ENCODE results near the gene ZBTB48. TPM values are rescaled to one million over a fixed set of nuclear protein-coding genes. Genes with fewer than 3 reads are reported as not detected.

Gene ZBTB48
- total RNA-seq, 2 donors from 2014 or later = 41.3 to 51.0 TPM

DNA sequence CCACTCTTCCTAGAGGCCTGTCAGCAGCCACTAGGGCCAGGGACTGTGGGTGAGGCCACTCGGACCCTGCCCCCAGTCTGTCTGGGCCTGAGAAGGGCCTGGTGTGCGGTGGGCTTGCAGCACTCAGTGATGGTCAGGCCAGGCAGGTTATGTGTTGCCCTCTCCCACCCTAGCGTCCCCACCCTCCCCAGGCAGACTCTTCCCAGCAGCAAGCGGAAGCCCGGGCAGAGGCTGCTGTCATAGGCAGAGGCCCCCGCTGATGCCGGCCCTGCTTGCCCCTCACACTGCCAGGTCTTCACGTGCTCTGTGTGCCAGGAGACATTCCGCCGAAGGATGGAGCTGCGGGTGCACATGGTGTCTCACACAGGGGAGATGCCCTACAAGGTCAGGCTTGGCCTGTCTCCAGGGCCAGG, 6.6 kb downstream of the ZBTB48 start:
- TF ChIP-seq, protein P1, sequence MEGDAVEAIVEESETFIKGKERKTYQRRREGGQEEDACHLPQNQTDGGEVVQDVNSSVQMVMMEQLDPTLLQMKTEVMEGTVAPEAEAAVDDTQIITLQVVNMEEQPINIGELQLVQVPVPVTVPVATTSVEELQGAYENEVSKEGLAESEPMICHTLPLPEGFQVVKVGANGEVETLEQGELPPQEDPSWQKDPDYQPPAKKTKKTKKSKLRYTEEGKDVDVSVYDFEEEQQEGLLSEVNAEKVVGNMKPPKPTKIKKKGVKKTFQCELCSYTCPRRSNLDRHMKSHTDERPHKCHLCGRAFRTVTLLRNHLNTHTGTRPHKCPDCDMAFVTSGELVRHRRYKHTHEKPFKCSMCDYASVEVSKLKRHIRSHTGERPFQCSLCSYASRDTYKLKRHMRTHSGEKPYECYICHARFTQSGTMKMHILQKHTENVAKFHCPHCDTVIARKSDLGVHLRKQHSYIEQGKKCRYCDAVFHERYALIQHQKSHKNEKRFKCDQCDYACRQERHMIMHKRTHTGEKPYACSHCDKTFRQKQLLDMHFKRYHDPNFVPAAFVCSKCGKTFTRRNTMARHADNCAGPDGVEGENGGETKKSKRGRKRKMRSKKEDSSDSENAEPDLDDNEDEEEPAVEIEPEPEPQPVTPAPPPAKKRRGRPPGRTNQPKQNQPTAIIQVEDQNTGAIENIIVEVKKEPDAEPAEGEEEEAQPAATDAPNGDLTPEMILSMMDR (IDR thresholded peaks at IDR 0.05) = no peak
- no peak for TF ChIP-seq POLR2AphosphoS5 (IDR thresholded peaks at IDR 0.05)
- TF ChIP-seq POLR2A (IDR thresholded peaks at IDR 0.05) = no peak
- intact Hi-C loops (cut with DNase I) = loop anchor here (5.0 kb wide), 1 partner anchor 41 kb away; no protein-coding TSS in a partner anchor

DNA sequence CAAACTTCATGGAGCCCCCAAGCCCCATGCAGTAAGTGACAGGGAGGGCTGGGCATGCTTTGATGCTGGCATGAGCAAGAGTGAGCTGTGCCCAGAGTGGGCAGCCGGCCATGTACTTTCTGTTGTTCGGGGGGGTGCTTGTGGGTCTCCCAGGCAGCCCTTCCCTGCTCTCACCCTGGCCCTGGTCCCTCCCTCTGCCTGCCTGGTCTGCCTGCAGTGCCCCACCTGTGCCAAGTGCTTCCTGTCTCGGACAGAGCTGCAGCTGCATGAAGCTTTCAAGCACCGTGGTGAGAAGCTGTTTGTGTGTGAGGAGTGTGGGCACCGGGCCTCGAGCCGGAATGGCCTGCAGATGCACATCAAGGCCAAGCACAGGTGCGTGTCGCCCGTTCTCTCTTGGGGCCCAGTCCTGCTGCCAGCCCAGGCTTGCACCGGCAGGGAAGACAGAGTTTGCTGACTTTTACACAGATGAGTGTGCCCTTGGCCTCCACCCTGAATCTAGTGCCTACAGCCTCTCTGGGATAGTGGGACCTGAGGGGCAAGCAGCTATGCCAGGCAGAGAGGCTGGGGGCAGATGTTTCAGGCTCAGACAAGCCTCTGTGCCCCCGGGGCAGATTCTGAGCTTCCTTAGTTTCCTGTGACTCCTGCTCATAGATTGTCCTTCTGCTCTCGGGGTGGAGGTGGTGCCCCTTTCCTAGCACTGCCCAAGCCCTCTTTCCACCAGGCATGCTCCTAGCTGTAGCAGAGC, 7.6 kb downstream of the ZBTB48 start:
- Histone ChIP-seq H3K4me3 (no peak overlapping the region), H3K27me3 (replicated peaks; ENCODE audit: insufficient read depth) (no peaks in the 10 kb centered on the region), H3K9me3 (no peaks in the 10 kb centered on the region), H3K27ac (peak overlapping the region; percentile 17 to 30), H3K36me3 (peaks cover 4 to 6% of the 10 kb centered on the region in 2 donors), H3K4me1 (replicated peaks) (peaks cover 13% of the 10 kb centered on the region)
- WGBS = 34% methylated on average over 13 of the region's 13 CpGs
- intact Hi-C loops (cut with DNase I) = loop anchor here (5.0 kb wide), 1 partner anchor 40 kb away; no protein-coding TSS in a partner anchor
- peak; percentile 13 for TF ChIP-seq POLR2A (IDR thresholded peaks at IDR 0.05)
- TF ChIP-seq, protein P1 (IDR thresholded peaks at IDR 0.05) = no peak
- TF ChIP-seq POLR2AphosphoS5 (IDR thresholded peaks at IDR 0.05) = peak; percentile 65
- DNase-seq (ENCODE audit: low spot score) = peak; percentile 67

More for the DNA sequence above, 6.6 kb downstream of the ZBTB48 start:
- 75% methylated on average over 11 of the region's 11 CpGs for WGBS
- H3K27ac ChIP-seq = no peak overlapping the region
- no peaks in the 10 kb centered on the region for H3K27me3 ChIP-seq (replicated peaks; ENCODE audit: insufficient read depth)
- no peak for DNase-seq (ENCODE audit: low spot score)
- peaks cover 4 to 5% of the 10 kb centered on the region in 2 donors for H3K36me3 ChIP-seq
- H3K4me1 ChIP-seq (replicated peaks) = peaks cover 18% of the 10 kb centered on the region
- no peak overlapping the region for H3K4me3 ChIP-seq
- no peaks in the 10 kb centered on the region for H3K9me3 ChIP-seq

DNA sequence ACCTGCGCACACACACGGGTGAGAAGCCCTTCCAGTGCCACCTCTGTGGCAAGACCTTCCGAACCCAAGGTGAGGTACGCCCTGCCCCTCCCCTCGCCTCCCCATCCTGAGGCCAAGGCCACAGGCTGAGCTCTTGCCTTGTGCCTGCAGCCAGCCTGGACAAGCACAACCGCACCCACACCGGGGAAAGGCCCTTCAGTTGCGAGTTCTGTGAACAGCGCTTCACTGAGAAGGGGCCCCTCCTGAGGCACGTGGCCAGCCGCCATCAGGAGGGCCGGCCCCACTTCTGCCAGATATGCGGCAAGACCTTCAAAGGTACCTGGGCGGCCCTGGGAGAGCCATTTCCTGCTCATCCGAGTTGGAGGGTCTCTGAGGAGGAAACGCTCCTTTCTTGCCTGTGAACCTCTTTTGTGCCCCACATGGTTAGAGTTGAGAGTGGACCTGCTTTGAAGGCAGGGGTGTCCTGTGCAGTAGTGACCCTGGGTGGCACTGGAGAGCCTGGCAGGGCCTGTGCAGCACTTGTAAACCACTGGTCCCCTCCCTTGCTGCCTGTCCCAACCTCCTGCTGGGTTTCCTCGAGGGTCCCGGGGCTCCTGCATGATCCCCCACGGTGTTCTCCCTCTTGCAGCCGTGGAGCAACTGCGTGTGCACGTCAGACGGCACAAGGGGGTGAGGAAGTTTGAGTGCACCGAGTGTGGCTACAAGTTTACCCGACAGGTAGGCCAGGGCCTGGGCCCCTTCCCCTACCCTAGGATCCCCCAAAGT, 8.5 kb downstream of the ZBTB48 start:
- TF ChIP-seq, protein P1 (IDR thresholded peaks at IDR 0.05) = no peak
- no peak for TF ChIP-seq POLR2A (IDR thresholded peaks at IDR 0.05)
- TF ChIP-seq POLR2AphosphoS5 (IDR thresholded peaks at IDR 0.05) = no peak
- H3K4me3 ChIP-seq = no peak overlapping the region
- 63% methylated on average over 25 of the region's 25 CpGs for WGBS
- intact Hi-C loops (cut with DNase I) = loop anchor here (5.0 kb wide), 1 partner anchor 39 kb away; no protein-coding TSS in a partner anchor
- peaks cover 6 to 15% of the 10 kb centered on the region in 2 donors for H3K36me3 ChIP-seq
- H3K27ac ChIP-seq = peak overlapping the region; percentile 17 to 30
- no peaks in the 10 kb centered on the region for H3K9me3 ChIP-seq
- H3K4me1 ChIP-seq (replicated peaks) = peaks cover 13% of the 10 kb centered on the region
- H3K27me3 ChIP-seq (replicated peaks; ENCODE audit: insufficient read depth) = no peaks in the 10 kb centered on the region
- no peak for DNase-seq (ENCODE audit: low spot score)

DNA sequence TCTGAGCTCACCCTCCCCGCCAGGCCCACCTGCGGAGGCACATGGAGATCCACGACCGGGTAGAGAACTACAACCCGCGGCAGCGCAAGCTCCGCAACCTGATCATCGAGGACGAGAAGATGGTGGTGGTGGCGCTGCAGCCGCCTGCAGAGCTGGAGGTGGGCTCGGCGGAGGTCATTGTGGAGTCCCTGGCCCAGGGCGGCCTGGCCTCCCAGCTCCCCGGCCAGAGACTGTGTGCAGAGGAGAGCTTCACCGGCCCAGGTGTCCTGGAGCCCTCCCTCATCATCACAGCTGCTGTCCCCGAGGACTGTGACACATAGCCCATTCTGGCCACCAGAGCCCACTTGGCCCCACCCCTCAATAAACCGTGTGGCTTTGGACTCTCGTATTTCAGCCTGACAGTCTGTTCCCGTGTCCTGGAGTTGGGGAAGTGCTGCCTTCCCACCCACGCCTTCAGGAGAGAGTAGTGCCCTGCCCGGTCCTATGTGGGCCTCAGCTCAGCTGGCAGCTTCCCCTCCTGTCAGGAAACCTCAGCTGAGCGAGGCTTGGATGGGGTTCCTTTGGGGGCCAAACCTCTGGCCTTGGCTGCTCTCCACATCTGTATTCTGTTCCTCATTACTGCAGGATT, 9.2 kb downstream of the ZBTB48 start:
- no peaks in the 10 kb centered on the region for H3K9me3 ChIP-seq
- H3K4me1 ChIP-seq (replicated peaks) = peaks cover 13% of the 10 kb centered on the region
- TF ChIP-seq POLR2AphosphoS5 (IDR thresholded peaks at IDR 0.05) = no peak
- TF ChIP-seq, protein P1 (IDR thresholded peaks at IDR 0.05) = no peak
- no peak for TF ChIP-seq POLR2A (IDR thresholded peaks at IDR 0.05)
- peak overlapping the region in 1 of 2 donors; percentile 17 for H3K27ac ChIP-seq
- intact Hi-C loops (cut with DNase I) = loop anchor here (5.0 kb wide), 1 partner anchor 38 kb away; no protein-coding TSS in a partner anchor
- DNase-seq (ENCODE audit: low spot score) = no peak
- H3K36me3 ChIP-seq = peaks cover 13 to 22% of the 10 kb centered on the region in 2 donors
- H3K27me3 ChIP-seq (replicated peaks; ENCODE audit: insufficient read depth) = no peaks in the 10 kb centered on the region
- H3K4me3 ChIP-seq = no peak overlapping the region
- 71% methylated on average over 24 of the region's 24 CpGs for WGBS

All from prostate gland (tissue), 2 donors.